ENCODE data around the gene SNX9.
"Not testable (repeated sequence)": the region's sequence is repeated elsewhere in the genome, so short reads cannot be mapped to it uniquely, and the experiment has no call there.

SNX9 gene

GRCh38 chr6:157832250-157832967, 9.4 kb downstream of the SNX9 start:
- DNase-seq = no peak

- DNase-seq = no peak
Measured at GRCh38 chr6:157834549-157834948, 11.5 kb downstream of the SNX9 start.

- no peak for DNase-seq
Measured at GRCh38 chr6:157838718-157839430, 15.8 kb downstream of the SNX9 start.

GRCh38 chr6:157839606-157840005, 16.6 kb downstream of the SNX9 start:
- no peak for DNase-seq

GRCh38 chr6:157840261-157840660, 17.2 kb downstream of the SNX9 start:
- no peak for DNase-seq

- no peak for DNase-seq
Measured at GRCh38 chr6:157840776-157841175, 17.7 kb downstream of the SNX9 start.

GRCh38 chr6:157841211-157841840, 18.3 kb downstream of the SNX9 start:
- no peak for DNase-seq

GRCh38 chr6:157842212-157842611, 19.2 kb downstream of the SNX9 start:
- no peak for DNase-seq

- not testable (repeated sequence) for DNase-seq
Measured at GRCh38 chr6:157844196-157844595, 21.1 kb downstream of the SNX9 start.

GRCh38 chr6:157845493-157846259, 22.6 kb downstream of the SNX9 start:
- DNase-seq = no peak

GRCh38 chr6:157847846-157848245, 24.8 kb downstream of the SNX9 start:
- no peak for DNase-seq

GRCh38 chr6:157848693-157849092, 25.6 kb downstream of the SNX9 start:
- DNase-seq = no peak

- DNase-seq = no peak
Measured at GRCh38 chr6:157849288-157850017, 26.4 kb downstream of the SNX9 start.

- DNase-seq = no peak
Measured at GRCh38 chr6:157850030-157850429, 27.0 kb downstream of the SNX9 start.

GRCh38 chr6:157853018-157853805, 30.2 kb downstream of the SNX9 start:
- DNase-seq = no peak

- no peak for DNase-seq
Measured at GRCh38 chr6:157853902-157854502, 31.0 kb downstream of the SNX9 start.

GRCh38 chr6:157855325-157855724, 32.3 kb downstream of the SNX9 start:
- no peak for DNase-seq

GRCh38 chr6:157855804-157856203, 32.8 kb downstream of the SNX9 start:
- not testable (repeated sequence) for DNase-seq

GRCh38 chr6:157858664-157859063, 35.6 kb downstream of the SNX9 start:
- DNase-seq = not testable (repeated sequence)

- no peak for DNase-seq
Measured at GRCh38 chr6:157859775-157860504, 36.9 kb downstream of the SNX9 start.

Data from COR-L47 (cell line).